ENCODE results near the gene CDH5. TPM values are rescaled to one million over a fixed set of nuclear protein-coding genes. Genes with fewer than 3 reads are reported as not detected.
A peak's percentile ranks its signal among the peaks of the same experiment; 100 is the strongest.

Gene CDH5
- total and polyA plus RNA-seq, 2 of the 13 experiments (the other 11 are each of a cell fraction or from before 2014, with no cell fraction given), result 0.71 to 1.1 TPM

GRCh38 chr16:66434619-66435430, 68.3 kb downstream of the CDH5 start (continued):
- TF ChIP-seq CBX5 (CRISPR knock-in tag; IDR thresholded peaks at IDR 0.05; ENCODE audit: borderline replicate concordance) (peak; percentile 29; the same call in 1 of the 2 replicates), ZNF7 (CRISPR knock-in tag; IDR thresholded peaks at IDR 0.05) (0 out of 2 replicates have a peak, but pooled peaks have one; percentile 5), MLXIP (CRISPR knock-in tag; IDR thresholded peaks at IDR 0.05; ENCODE audit: borderline replicate concordance) (no peak), ZNF501 (CRISPR knock-in tag; IDR thresholded peaks at IDR 0.05) (0 out of 2 replicates have a peak, but pooled peaks have one; percentile 53), THAP11 (CRISPR knock-in tag; IDR thresholded peaks at IDR 0.05) (peak; percentile 44; the same call in 1 of the 2 replicates), SRSF4 (IDR thresholded peaks at IDR 0.05; ENCODE audit: low read depth, low read length, poor library complexity, severe bottlenecking) (no peak), ZNF333 (CRISPR knock-in tag; IDR thresholded peaks at IDR 0.05; ENCODE audit: borderline replicate concordance) (peak; percentile 29; the same call in 1 of the 2 replicates), ZNF10 (CRISPR knock-in tag; IDR thresholded peaks at IDR 0.05; ENCODE audit: borderline replicate concordance, low read depth) (no peak), TGIF2 (CRISPR knock-in tag; IDR thresholded peaks at IDR 0.05) (peak; percentile 52; the same call in 1 of the 2 replicates)
- TF ChIP-seq, protein P1, sequence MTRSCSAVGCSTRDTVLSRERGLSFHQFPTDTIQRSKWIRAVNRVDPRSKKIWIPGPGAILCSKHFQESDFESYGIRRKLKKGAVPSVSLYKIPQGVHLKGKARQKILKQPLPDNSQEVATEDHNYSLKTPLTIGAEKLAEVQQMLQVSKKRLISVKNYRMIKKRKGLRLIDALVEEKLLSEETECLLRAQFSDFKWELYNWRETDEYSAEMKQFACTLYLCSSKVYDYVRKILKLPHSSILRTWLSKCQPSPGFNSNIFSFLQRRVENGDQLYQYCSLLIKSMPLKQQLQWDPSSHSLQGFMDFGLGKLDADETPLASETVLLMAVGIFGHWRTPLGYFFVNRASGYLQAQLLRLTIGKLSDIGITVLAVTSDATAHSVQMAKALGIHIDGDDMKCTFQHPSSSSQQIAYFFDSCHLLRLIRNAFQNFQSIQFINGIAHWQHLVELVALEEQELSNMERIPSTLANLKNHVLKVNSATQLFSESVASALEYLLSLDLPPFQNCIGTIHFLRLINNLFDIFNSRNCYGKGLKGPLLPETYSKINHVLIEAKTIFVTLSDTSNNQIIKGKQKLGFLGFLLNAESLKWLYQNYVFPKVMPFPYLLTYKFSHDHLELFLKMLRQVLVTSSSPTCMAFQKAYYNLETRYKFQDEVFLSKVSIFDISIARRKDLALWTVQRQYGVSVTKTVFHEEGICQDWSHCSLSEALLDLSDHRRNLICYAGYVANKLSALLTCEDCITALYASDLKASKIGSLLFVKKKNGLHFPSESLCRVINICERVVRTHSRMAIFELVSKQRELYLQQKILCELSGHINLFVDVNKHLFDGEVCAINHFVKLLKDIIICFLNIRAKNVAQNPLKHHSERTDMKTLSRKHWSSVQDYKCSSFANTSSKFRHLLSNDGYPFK (CRISPR knock-in tag; IDR thresholded peaks at IDR 0.05; ENCODE audit: borderline replicate concordance), result peak; percentile 51; the same call in 1 of the 2 replicates
- TF ChIP-seq, protein P2, sequence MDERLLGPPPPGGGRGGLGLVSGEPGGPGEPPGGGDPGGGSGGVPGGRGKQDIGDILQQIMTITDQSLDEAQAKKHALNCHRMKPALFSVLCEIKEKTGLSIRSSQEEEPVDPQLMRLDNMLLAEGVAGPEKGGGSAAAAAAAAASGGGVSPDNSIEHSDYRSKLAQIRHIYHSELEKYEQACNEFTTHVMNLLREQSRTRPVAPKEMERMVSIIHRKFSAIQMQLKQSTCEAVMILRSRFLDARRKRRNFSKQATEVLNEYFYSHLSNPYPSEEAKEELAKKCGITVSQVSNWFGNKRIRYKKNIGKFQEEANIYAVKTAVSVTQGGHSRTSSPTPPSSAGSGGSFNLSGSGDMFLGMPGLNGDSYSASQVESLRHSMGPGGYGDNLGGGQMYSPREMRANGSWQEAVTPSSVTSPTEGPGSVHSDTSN (CRISPR knock-in tag; IDR thresholded peaks at IDR 0.05), result no peak
- TF ChIP-seq, protein P3, sequence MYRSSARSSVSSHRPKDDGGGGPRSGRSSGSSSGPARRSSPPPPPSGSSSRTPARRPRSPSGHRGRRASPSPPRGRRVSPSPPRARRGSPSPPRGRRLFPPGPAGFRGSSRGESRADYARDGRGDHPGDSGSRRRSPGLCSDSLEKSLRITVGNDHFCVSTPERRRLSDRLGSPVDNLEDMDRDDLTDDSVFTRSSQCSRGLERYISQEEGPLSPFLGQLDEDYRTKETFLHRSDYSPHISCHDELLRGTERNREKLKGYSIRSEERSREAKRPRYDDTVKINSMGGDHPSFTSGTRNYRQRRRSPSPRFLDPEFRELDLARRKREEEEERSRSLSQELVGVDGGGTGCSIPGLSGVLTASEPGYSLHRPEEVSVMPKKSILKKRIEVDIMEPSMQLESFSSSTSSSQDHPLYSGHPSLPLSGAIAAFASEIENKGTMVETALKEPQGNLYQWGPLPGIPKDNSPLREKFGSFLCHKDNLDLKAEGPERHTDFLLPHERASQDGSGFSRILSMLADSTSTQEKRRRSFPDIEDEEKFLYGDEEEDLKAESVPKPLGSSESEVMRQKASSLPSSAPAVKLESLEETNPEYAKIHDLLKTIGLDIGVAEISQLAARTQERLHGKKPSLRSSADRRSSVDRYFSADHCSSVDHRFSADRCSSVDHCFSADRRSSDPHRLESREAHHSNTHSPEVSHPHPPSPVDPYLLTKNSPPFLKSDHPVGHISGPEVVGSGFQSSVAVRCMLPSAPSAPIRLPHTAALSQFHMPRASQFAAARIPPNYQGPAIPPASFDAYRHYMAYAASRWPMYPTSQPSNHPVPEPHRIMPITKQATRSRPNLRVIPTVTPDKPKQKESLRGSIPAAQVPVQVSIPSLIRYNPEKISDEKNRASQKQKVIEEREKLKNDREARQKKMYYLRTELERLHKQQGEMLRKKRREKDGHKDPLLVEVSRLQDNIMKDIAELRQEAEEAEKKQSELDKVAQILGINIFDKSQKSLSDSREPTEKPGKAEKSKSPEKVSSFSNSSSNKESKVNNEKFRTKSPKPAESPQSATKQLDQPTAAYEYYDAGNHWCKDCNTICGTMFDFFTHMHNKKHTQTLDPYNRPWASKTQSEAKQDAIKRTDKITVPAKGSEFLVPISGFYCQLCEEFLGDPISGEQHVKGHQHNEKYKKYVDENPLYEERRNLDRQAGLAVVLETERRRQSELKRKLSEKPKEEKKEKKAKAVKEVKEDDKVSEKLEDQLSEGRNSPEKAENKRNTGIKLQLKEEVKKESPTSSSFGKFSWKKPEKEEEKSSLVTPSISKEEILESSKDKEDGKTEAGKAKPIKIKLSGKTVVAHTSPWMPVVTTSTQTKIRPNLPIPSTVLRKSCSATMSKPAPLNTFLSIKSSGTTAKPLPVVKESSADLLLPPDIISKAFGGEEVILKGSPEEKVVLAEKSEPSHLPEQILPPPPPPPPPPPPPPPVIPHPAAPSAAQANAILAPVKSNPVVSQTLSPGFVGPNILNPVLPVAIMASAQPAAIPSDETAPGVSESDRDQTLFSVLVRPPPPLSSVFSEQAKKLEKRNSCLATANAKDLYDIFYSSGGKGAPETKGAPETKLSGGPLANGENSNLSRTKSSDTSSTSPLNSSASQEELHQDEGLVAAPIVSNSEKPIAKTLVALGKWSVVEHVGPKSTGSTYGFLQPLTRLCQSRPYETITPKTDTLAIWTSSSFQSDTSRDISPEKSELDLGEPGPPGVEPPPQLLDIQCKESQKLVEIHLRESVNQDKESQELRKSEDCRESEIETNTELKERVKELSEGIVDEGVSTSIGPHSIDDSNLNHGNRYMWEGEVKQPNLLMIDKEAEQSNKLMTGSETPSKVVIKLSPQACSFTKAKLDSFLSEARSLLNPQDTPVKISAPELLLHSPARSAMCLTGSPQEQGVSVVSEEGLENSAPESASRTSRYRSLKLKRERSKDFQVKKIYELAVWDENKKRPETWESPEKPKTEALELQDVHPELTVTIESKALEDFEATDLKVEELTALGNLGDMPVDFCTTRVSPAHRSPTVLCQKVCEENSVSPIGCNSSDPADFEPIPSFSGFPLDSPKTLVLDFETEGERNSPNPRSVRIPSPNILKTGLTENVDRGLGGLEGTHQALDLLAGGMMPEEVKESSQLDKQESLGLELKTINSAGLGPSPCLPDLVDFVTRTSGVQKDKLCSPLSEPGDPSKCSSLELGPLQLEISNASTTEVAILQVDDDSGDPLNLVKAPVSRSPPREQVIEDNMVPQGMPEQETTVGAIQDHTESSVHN (CRISPR knock-in tag; IDR thresholded peaks at IDR 0.05), result no peak

Measured in HepG2 (cell line).